Endodermal cell (in vitro differentiated cells): ENCODE data around the gene SEPTIN8. TPM values are rescaled to one million over a fixed set of nuclear protein-coding genes. Genes with fewer than 3 reads are reported as not detected.

Experiments used
- DNase-seq: peaks from one replicate; pipeline ENCODE4 v3.0.0-alpha.2; 2017
- H3K27ac ChIP-seq: 2 replicates; pipeline ENCODE4 v1.5.1; 2013; ENCODE audit warnings: mild to moderate bottlenecking, low read depth, low read length, moderate library complexity
- H3K27me3 ChIP-seq: 2 replicates; pipeline ENCODE4 v1.6.1; 2013; ENCODE audit warnings: mild to moderate bottlenecking, low read length, moderate library complexity; ENCODE audit not compliant: insufficient read depth, control insufficient read depth, poor library complexity, severe bottlenecking
- H3K36me3 ChIP-seq: 2 replicates; pipeline ENCODE4 v1.7.0; 2013; ENCODE audit warnings: mild to moderate bottlenecking, low read length, moderate library complexity; ENCODE audit not compliant: control insufficient read depth, insufficient read depth
- H3K4me1 ChIP-seq: one replicate; pipeline ENCODE4 v1.7.0; 2013; ENCODE audit warnings: low read length; ENCODE audit not compliant: control insufficient read depth, insufficient read depth
- H3K4me3 ChIP-seq: 2 replicates; pipeline ENCODE4 v1.5.1; 2013; ENCODE audit warnings: mild to moderate bottlenecking, low read length, moderate library complexity
- H3K9ac ChIP-seq: 2 replicates; pipeline ENCODE4 v1.6.1; 2013; ENCODE audit warnings: mild to moderate bottlenecking, low read length, moderate library complexity; ENCODE audit not compliant: poor library complexity, severe bottlenecking; ENCODE audit errors: extremely low read depth
- H3K9me3 ChIP-seq: 2 replicates; pipeline ENCODE4 v1.6.1; 2013; ENCODE audit warnings: mild to moderate bottlenecking, low read length, moderate library complexity; ENCODE audit not compliant: control insufficient read depth
- H3K27ac Mint-ChIP-seq: 2 replicates; pipeline ENCODE4 v1.8.0; 2020; ENCODE audit warnings: mixed read lengths
- H3K27me3 Mint-ChIP-seq: 2 replicates; pipeline ENCODE4 v1.8.0; 2021; ENCODE audit warnings: mild to moderate bottlenecking, mixed read lengths; ENCODE audit not compliant: insufficient read depth
- H3K36me3 Mint-ChIP-seq: 2 replicates; pipeline ENCODE4 v1.8.0; 2020; ENCODE audit warnings: low read depth, mixed read lengths
- H3K4me1 Mint-ChIP-seq: 2 replicates; pipeline ENCODE4 v1.8.0; 2020; ENCODE audit warnings: mixed read lengths
- H3K4me3 Mint-ChIP-seq: 2 replicates; pipeline ENCODE4 v1.8.0; 2020; ENCODE audit warnings: mild to moderate bottlenecking, moderate library complexity, mixed read lengths
- H3K9me3 Mint-ChIP-seq: 2 replicates; pipeline ENCODE4 v1.8.0; 2020; ENCODE audit warnings: mild to moderate bottlenecking, mixed read lengths
- WGBS, 2 experiments: methylation state at CpG; one replicate each; pipeline versions ENCODE4 v1.1.5 to v1.1.7; 2013; ENCODE audit warnings: missing lambda C conversion rate in 2 of 2, mixed read lengths in 1 of 2; ENCODE audit not compliant: insufficient coverage in 1 of 2, insufficient read length in 1 of 2; 5-methylcytosine and 5-hydroxymethylcytosine counted together
- long read RNA-seq, 4 experiments: library from polyadenylated mRNA in 2 of 4; library from RNA in 1 of 4; library from capped mRNA in 1 of 4; stranded (forward) in 3 of 4; unstranded in 1 of 4; transcript quantifications; one replicate each; pipeline ENCODE4 v2.0.0, GENCODE V29; 2020 to 2021; ENCODE audit warnings: inconsistent platforms in 1 of 4
- polyA plus RNA-seq, 2 experiments: library from polyadenylated mRNA; stranded (reverse); fragments of 50-300 nt; gene quantifications; one replicate each; pipeline ENCODE4 v1.2.3, GENCODE V29; 2013
- total RNA-seq, 2 donors: library from RNA; stranded (reverse); fragmentation: NEBNext Ultra II Directional in 1 of 2; extraction: Animal tissue kit (Norgen Biotek cat#: 25700) in 1 of 2; gene quantifications; 2 replicates in 1 of 2; 3 replicates in 1 of 2; pipeline ENCODE4 v1.2.1, GENCODE V29; 2021
- TF ChIP-seq, protein P1 (sequence below): fragments of 200-600 bp; sonication (generic); conservative IDR thresholded peaks from 2 replicates; pipeline ENCODE4 v1.5.0; 2021; ENCODE audit warnings: antibody characterized with exemption, mild to moderate bottlenecking

SEPTIN8 gene, protein sequence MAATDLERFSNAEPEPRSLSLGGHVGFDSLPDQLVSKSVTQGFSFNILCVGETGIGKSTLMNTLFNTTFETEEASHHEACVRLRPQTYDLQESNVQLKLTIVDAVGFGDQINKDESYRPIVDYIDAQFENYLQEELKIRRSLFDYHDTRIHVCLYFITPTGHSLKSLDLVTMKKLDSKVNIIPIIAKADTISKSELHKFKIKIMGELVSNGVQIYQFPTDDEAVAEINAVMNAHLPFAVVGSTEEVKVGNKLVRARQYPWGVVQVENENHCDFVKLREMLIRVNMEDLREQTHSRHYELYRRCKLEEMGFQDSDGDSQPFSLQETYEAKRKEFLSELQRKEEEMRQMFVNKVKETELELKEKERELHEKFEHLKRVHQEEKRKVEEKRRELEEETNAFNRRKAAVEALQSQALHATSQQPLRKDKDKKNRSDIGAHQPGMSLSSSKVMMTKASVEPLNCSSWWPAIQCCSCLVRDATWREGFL
- 10 to 100 TPM; 49.0 to 56.7 TPM for total RNA-seq
- polyA plus RNA-seq (2013, experiment 1 of 2): 44.7 TPM
- 40.8 TPM for polyA plus RNA-seq (2013, experiment 2 of 2)
- long read RNA-seq, experiment 1, full-length matches to known transcripts: 1 of 33 reads
- long read RNA-seq, experiment 1, partial matches to known transcripts: 20 of 33 reads
- long read RNA-seq, experiment 1, other reads (novel, unspliced or antisense): 12 of 33 reads
- long read RNA-seq, experiment 2, full-length matches to known transcripts: 61 of 116 reads
- long read RNA-seq, experiment 2, partial matches to known transcripts: 16 of 116 reads
- long read RNA-seq, experiment 2, other reads (novel, unspliced or antisense): 39 of 116 reads
- long read RNA-seq, experiment 3, full-length matches to known transcripts: 48 of 88 reads
- long read RNA-seq, experiment 3, partial matches to known transcripts: 3 of 88 reads
- long read RNA-seq, experiment 3, other reads (novel, unspliced or antisense): 37 of 88 reads
- long read RNA-seq, experiment 4, full-length matches to known transcripts: 1 of 11 reads
- long read RNA-seq, experiment 4, partial matches to known transcripts: 7 of 11 reads
- long read RNA-seq, experiment 4, other reads (novel, unspliced or antisense): 3 of 11 reads

DNA sequence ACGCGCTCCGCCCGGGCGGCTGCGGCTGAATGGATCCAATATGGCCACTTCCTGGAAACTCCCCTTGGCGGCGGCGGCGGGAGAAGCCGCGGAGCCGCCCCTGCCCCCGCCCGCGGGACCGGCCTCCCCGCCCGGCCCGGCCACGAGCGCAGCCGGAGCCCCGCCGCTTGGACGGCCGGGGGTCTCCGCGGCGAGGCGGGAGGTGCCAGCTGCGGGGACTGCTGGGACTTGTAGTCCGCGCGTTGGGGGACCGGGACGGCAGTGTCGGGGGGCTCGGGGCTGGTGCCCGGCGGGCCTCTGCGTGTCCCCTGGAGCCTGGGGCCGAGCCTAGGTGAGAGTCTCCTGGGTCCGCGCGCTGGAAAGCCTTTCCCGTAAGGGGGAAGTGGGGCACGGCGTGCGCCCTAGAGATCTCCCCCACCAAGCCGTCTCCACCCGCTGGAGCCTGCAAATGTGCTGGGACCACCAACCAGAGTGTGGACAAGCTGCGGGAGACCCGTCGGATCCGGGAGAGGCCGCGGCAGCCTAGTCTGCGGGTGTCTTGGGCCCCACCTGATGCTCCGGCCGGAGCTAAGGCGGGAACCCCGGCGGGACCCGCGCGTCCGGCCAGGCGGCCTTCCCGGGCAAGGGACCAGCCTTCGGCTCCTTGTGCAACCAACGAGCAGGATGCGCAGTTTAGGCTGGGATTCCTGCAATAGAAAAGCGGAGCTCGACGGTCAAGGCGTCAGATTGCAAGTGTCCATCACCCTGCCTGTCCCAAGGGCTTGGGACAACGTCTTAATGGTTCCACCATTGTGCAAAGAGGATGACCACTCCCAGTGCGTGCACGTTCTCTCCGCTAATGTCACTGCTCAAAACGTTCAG, at the start of gene SEPTIN8:
SEPTIN8 (minus strand) TSS at position 31 of the 861 bp plus-strand sequence. CDS start 102 bp downstream, outside the sequence.
- H3K9me3 Mint-ChIP-seq: no peaks in the 10 kb centered on the region
- peaks cover 57% of the 10 kb centered on the region for H3K27me3 Mint-ChIP-seq
- Histone ChIP-seq H3K27ac (no peak within 1 kb of the TSS), H3K4me3 (peak within 1 kb of the TSS; percentile 80), H3K27me3 (peaks cover 55% of the 10 kb centered on the region), H3K4me1 (no peaks in the 10 kb centered on the region), H3K9ac (peak within 1 kb of the TSS; percentile 41), H3K36me3 (no peaks in the 10 kb centered on the region), H3K9me3 (no peaks in the 10 kb centered on the region)
- no peak within 1 kb of the TSS for H3K27ac Mint-ChIP-seq
- H3K4me3 Mint-ChIP-seq: peak within 1 kb of the TSS; percentile 61
- peak; percentile 79 for DNase-seq
- TF ChIP-seq, protein P1, sequence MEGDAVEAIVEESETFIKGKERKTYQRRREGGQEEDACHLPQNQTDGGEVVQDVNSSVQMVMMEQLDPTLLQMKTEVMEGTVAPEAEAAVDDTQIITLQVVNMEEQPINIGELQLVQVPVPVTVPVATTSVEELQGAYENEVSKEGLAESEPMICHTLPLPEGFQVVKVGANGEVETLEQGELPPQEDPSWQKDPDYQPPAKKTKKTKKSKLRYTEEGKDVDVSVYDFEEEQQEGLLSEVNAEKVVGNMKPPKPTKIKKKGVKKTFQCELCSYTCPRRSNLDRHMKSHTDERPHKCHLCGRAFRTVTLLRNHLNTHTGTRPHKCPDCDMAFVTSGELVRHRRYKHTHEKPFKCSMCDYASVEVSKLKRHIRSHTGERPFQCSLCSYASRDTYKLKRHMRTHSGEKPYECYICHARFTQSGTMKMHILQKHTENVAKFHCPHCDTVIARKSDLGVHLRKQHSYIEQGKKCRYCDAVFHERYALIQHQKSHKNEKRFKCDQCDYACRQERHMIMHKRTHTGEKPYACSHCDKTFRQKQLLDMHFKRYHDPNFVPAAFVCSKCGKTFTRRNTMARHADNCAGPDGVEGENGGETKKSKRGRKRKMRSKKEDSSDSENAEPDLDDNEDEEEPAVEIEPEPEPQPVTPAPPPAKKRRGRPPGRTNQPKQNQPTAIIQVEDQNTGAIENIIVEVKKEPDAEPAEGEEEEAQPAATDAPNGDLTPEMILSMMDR: no peak
- H3K4me1 Mint-ChIP-seq: no peaks in the 10 kb centered on the region
- WGBS, 2 experiments: 14 to 36% methylated on average over 41 to 82 of the region's 82 CpGs
- no peaks in the 10 kb centered on the region for H3K36me3 Mint-ChIP-seq

DNA sequence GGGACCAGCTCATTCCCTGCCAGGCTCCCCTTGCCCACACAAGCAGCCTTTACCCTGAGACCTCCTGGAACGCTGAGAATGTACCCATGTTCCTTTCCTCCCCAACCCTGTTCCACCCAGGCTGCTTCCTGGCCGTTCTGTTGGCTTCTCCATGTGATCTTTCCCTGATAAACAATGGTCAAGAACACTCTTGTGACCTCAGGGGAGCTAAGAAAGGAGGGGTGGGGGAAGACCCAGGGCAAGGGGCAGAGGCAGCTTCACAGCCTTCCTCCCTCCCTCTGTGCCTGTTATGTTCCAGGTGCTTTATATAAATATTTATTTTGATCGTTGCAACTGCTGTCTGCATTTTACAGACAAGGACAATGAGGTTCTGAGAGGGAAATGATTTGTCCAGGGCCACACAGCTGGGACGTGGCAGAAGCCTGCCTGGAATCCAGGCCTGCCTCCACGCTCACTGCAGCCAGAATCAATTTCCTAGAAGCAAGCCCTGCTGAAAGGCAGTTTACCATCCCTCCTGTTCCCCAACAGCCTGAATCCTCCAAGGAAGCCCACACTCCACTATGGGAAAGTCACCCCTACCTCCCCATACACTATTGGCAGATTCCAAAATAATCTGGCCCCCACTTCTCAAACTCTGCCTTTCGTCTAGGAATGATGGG, 49.5 kb upstream of the SEPTIN8 start:
- Histone ChIP-seq H3K27me3 (peaks cover 71% of the 10 kb centered on the region), H3K36me3 (no peaks in the 10 kb centered on the region), H3K4me1 (peaks cover 4% of the 10 kb centered on the region), H3K27ac (no peak overlapping the region), H3K4me3 (no peak overlapping the region), H3K9me3 (no peaks in the 10 kb centered on the region), H3K9ac (no peak overlapping the region)
- H3K27me3 Mint-ChIP-seq: peaks cover 54% of the 10 kb centered on the region
- H3K36me3 Mint-ChIP-seq: peaks cover 3% of the 10 kb centered on the region
- no peak for DNase-seq
- 82 to 86% methylated on average over 4 to 6 of the region's 6 CpGs for WGBS, 2 experiments
- H3K27ac Mint-ChIP-seq: no peak overlapping the region
- TF ChIP-seq, protein P1: no peak
- peaks cover 17% of the 10 kb centered on the region for H3K4me1 Mint-ChIP-seq
- H3K4me3 Mint-ChIP-seq: peak overlapping the region; percentile 42
- no peaks in the 10 kb centered on the region for H3K9me3 Mint-ChIP-seq
